Tibial artery (tissue), 4 donors: ENCODE measurements around the gene PGBD4.

Experiments
- DNase-seq, 2 donors: peaks; one replicate each; pipeline ENCODE4 v3.0.0-alpha.2; 2019
- H3K27ac ChIP-seq, 2 donors: fragments of 200-600 bp; sonication (generic) in 1 of 2; 1 replicate in 1 of 2; 2 replicates in 1 of 2; pipeline ENCODE4 v1.5.1; 2018 to 2019; ENCODE audit warnings: mild to moderate bottlenecking in 1 of 2
- H3K27me3 ChIP-seq, 2 donors: fragments of 200-600 bp; sonication (generic) in 1 of 2; one replicate each; pipeline versions ENCODE4 v1.5.1 to v1.6.0; 2016 to 2019
- H3K36me3 ChIP-seq, 3 donors: fragments of 200-600 bp; sonication (generic) in 2 of 3; one replicate each; pipeline ENCODE4 v1.5.1; 2016 to 2019; ENCODE audit warnings: mild to moderate bottlenecking in 2 of 3
- H3K4me1 ChIP-seq, 4 donors: fragments of 200-600 bp; sonication (generic) in 2 of 4; 1 replicate in 3 of 4; 2 replicates in 1 of 4; pipeline ENCODE4 v1.5.1; 2016 to 2019
- H3K4me3 ChIP-seq, 2 donors: fragments of 200-600 bp; sonication (generic) in 1 of 2; 1 replicate in 1 of 2; 2 replicates in 1 of 2; pipeline ENCODE4 v1.5.1; 2018 to 2019; ENCODE audit warnings: mild to moderate bottlenecking in 2 of 2
- H3K9me3 ChIP-seq, 3 donors: fragments of 200-600 bp; sonication (generic) in 1 of 3; one replicate each; pipeline ENCODE4 v1.5.1; 2016 to 2019
- CTCF ChIP-seq, 2 experiments: fragments of 200-600 bp in 1 of 2; fragments of 450-650 bp in 1 of 2; IDR thresholded peaks; one replicate each; pipeline ENCODE4 v1.5.1; 2017 to 2019; ENCODE audit warnings: antibody characterized with exemption in 2 of 2, mild to moderate bottlenecking in 1 of 2, moderate library complexity in 1 of 2
- intact Hi-C: fragments of 100-400 bp; cut with DNase I; formaldehyde crosslinking; loops from one replicate; pipeline ENCODE4 v1.15.0; 2023; ENCODE audit warnings: low total_unique reads

The PGBD4 gene

GRCh38 chr15:34101366-34102174 is at the start of gene PGBD4, which contains the start of gene EMC7:
Gene PGBD4 (plus strand): TSS chr15:34102083. CDS start chr15:34102532, 449 bp downstream.
Gene EMC7 (minus strand): TSS chr15:34101862. CDS start chr15:34101839, 23 bp downstream.
- no peaks in the 10 kb centered on the region for H3K27me3 ChIP-seq
- peak; percentile 99 for DNase-seq
- TF ChIP-seq CTCF (IDR thresholded peaks at IDR 0.05) = no peak
- H3K4me3 ChIP-seq = peak within 1 kb of the TSS; percentile 87 to 91
- H3K36me3 ChIP-seq = no peaks in the 10 kb centered on the region
- H3K27ac ChIP-seq = peak within 1 kb of the TSS; percentile 76 to 90
- H3K9me3 ChIP-seq = no peaks in the 10 kb centered on the region
- H3K4me1 ChIP-seq = peaks cover 0 to 27% (median 22%) of the 10 kb centered on the region in 4 donors
- intact Hi-C loops = loop anchor here (5.0 kb wide), 1 partner anchor 121 kb away; no protein-coding TSS in a partner anchor

- Histone ChIP-seq H3K36me3 (no peaks in the 10 kb centered on the region), H3K4me3 (no peak overlapping the region), H3K4me1 (peaks cover 0 to 25% (median 6%) of the 10 kb centered on the region in 4 donors), H3K27me3 (no peaks in the 10 kb centered on the region), H3K9me3 (peaks cover 0 to 13% (median 0%) of the 10 kb centered on the region in 3 donors), H3K27ac (no peak overlapping the region)
- intact Hi-C loops = no loop called here
- DNase-seq = no peak
- no peak for TF ChIP-seq CTCF (IDR thresholded peaks at IDR 0.05)
These were observed 47.7 kb upstream of the PGBD4 start for GRCh38 chr15:34054081-34054707.

- TF ChIP-seq CTCF (IDR thresholded peaks at IDR 0.05) = no peak
- Histone ChIP-seq H3K4me1 (peaks cover 0 to 23% (median 6%) of the 10 kb centered on the region in 4 donors), H3K27ac (peak overlapping the region; percentile 65 to 75), H3K4me3 (no peak overlapping the region), H3K36me3 (no peaks in the 10 kb centered on the region), H3K9me3 (peaks cover 0 to 4% (median 0%) of the 10 kb centered on the region in 3 donors), H3K27me3 (no peaks in the 10 kb centered on the region)
- intact Hi-C loops = no loop called here
- no peak for DNase-seq
These were observed 45.9 kb upstream of the PGBD4 start for GRCh38 chr15:34055868-34056595.

GRCh38 chr15:34056911-34057310 is 45.0 kb upstream of the PGBD4 start:
- H3K36me3 ChIP-seq = no peaks in the 10 kb centered on the region
- H3K27ac ChIP-seq = peak overlapping the region; percentile 65 to 75
- no peaks in the 10 kb centered on the region for H3K9me3 ChIP-seq
- H3K27me3 ChIP-seq = no peaks in the 10 kb centered on the region
- TF ChIP-seq CTCF (IDR thresholded peaks at IDR 0.05) = no peak
- no peak overlapping the region for H3K4me3 ChIP-seq
- peaks cover 0 to 23% (median 6%) of the 10 kb centered on the region in 4 donors for H3K4me1 ChIP-seq
- no peak for DNase-seq
- intact Hi-C loops = no loop called here

GRCh38 chr15:34059476-34059875 is 42.4 kb upstream of the PGBD4 start:
- DNase-seq = no peak
- TF ChIP-seq CTCF (IDR thresholded peaks at IDR 0.05) = no peak
- Histone ChIP-seq H3K9me3 (no peaks in the 10 kb centered on the region), H3K27me3 (no peaks in the 10 kb centered on the region), H3K27ac (no peak overlapping the region), H3K4me1 (peaks cover 0 to 23% (median 6%) of the 10 kb centered on the region in 4 donors), H3K36me3 (no peaks in the 10 kb centered on the region), H3K4me3 (no peak overlapping the region)
- intact Hi-C loops = no loop called here
